GM21515 (cell line): ENCODE measurements around the gene ACAA1.
"Not testable (repeated sequence)": the region's sequence is repeated elsewhere in the genome, so short reads cannot be mapped to it uniquely, and the experiment has no call there.

Experiments
- ATAC-seq: cut with Tn5 transposase; IDR thresholded peaks from one replicate; pipeline ENCODE4 v1.9.1; 2021; ENCODE audit not compliant: unreplicated experiment

ACAA1 gene, protein sequence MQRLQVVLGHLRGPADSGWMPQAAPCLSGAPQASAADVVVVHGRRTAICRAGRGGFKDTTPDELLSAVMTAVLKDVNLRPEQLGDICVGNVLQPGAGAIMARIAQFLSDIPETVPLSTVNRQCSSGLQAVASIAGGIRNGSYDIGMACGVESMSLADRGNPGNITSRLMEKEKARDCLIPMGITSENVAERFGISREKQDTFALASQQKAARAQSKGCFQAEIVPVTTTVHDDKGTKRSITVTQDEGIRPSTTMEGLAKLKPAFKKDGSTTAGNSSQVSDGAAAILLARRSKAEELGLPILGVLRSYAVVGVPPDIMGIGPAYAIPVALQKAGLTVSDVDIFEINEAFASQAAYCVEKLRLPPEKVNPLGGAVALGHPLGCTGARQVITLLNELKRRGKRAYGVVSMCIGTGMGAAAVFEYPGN

DNA sequence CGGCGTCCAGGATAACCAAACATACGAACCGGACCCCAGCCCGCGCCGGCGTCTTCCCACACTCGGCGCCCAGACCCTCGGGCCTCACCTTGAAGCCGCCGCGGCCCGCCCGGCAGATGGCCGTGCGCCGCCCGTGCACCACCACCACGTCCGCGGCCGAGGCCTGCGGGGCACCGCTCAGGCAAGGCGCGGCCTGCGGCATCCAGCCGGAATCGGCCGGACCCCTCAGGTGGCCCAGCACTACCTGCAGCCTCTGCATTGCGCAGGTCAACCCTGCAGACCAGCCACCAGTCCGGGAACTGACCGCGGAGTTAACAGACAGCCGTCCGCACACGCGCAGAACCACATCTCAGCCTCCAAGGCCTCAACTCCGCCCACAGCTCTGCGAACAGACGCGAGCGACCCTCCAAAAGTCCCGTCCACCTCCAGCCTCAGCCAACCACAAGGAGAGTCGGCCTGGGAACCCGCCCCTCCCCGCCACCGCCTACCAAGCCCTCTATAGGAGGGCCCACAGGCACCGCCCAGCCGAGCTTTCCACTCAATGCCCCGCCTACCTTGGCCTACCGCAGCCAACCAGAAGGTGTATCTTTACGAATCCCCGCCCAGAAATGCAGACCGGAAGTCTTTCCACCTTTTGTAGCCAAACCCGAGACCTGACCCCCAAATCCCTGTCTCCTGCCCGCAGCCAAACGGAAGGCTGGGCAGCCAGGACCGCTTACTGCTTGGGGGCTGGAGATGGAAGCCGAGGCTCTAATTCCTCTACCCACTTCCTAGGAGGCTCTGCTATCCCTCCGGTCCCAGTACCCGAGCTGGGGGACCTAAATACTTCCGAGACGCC, at the start of gene ACAA1:
ACAA1 (minus strand) TSS at position 351 of the 838 bp plus-strand sequence; CDS start at position 259, 92 bp downstream.
- peak; percentile 89 for ATAC-seq

DNA sequence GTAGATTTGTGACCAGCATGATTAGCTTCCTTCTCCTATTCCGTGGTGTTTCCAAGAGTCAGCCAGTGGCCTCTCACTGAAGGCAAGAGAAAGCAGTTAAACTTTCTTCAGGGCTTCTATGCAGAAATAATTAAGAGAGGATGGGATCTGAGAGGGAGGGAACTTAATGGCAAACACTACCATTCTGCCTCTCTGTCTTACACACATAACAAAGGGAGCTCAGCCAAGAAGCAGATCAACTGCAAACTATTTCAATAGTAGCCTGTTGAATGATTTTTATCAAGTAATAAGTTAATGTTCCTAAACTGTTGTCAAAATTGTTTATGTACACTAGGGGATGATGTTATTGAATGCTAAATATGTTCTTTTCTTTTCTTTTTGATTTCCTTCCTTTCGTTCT, 40.3 kb upstream of the ACAA1 start:
- no peak for ATAC-seq

DNA sequence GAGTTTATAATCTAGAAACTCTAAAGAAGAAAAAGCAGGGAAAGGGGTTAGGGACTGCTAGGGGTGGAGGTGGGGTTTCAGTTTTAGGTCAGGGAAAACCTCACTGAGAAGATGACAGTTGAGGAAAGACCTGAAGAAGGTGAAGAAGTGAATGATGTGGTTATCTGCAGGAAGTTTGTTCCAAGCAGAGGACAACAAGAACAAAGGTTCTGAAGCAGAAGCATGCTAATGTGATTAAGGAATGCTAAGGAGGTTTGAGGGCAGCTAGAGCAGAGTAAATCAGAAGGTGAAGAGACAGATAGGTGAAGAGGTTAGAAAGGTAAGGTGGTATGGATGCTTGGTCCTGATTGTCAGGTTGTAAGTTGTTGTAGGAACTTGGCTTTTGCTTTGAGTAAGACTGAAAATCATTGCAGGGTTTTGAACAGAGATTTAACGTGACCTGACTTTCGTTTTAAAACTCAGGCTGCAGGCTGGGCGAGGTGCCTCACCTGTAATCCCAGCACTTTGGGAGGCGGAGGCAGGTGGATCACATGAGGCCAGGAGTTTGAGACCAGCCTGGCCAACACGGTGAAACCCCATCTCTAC, 37.0 kb upstream of the ACAA1 start:
- ATAC-seq = no peak

DNA sequence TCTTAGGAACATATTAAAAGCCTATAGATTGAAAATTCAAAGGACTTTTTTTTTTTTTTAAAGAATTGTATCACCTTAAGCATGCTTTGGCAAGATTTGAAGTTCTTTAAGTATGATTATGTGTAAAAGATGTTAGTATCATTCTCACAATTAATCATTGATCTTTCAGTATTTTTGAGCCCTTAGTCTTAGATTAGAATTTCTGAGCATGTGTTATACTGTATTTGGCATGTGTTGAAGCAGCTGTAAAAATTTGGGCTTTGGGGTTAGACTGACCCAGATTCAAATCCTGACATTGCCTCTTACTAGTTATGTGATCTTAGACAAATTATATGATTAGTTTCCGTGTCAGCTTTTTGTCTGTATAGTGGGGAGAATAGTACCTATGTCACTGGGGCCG, 34.7 kb upstream of the ACAA1 start:
- no peak for ATAC-seq

DNA sequence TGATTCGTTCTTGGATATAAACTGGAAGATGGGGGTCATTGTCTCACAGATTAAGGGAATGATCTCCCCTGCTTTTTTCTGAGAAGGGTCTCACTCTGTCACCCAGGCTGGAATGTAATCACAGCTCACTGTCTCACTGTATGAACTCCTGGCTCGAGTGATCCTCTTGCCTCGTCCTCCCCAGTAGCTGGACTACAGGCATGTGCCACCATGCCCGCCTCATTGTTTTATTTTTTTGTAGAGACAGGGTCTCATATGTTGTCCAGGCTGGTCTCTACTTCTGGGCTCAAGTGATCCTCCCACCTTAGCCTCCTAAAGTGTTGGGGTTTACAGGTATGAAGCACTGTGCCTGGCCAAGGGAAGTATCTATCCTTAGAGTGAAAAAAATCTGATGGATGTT, 33.8 kb upstream of the ACAA1 start:
- ATAC-seq = no peak

DNA sequence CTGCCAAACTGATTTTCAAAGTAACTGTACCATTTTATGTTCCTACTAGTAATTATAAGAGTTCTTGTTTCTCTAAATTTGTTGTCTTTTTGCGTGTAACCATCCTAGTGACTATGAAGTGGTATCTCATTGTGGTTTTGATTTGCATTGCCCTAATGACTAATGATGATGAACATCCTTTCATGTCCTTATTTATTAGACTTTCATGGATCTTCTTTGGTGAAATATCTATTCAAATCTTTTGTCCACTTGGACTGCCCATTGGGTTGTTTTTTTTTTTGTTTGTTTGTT, 32.0 kb upstream of the ACAA1 start:
- ATAC-seq = no peak

DNA sequence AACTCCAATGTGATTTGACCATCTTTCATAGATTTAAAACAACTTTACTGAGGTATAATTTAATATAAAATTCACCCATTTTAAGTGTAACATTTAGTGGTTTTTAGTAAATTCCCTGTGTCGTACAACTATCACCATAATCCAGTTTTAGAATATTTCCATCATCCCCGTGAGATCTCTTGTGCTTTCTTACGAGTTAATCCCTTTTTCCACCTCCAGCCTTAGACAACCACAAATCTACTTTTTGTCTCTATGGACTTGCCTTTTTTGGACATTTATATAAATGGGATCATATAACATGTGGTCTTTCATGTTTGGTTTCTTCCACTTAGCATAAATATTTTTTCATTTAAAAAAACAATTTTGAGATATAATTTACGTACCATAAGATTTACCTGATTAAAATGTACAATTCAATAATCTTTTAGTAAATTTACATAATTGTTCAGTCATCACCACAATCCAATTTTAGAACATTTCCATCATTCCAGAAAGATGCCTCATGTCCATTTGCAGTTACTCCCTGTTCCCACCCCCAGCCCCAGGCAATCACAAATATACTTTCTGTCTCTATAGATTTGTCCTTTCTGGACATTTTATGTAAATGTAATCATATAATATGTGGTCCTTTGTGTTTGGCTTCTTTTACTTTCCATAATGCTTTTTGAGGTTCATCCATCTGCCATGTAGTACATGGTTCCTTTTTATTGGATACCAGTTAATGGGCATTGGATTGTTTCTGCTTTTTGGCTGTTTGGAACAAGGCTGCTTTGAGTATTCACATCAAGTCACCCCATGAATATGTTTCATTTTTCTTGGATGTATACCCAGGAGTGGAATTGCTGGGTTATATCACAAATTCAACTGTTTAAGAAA, 31.5 kb upstream of the ACAA1 start:
- ATAC-seq = no peak

DNA sequence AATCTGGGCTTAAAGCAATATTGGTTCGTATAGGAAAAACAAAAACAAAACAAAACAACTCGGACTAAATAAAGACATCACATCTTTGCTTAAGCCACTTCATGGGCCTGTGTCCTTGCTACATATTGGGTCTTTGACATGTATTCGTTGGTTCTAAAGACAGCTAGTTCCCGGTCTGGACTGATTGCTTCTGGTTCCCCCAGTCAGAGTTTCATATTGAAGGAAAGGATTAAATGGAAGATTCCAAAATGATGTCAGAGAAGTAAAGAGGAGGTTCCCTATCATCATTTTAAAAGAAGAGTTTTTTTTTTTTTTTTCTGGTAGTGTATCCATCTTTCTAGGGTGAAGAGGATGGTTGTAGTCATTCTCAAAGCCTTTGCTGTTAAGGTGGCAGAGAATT, 30.7 kb upstream of the ACAA1 start:
- no peak for ATAC-seq

DNA sequence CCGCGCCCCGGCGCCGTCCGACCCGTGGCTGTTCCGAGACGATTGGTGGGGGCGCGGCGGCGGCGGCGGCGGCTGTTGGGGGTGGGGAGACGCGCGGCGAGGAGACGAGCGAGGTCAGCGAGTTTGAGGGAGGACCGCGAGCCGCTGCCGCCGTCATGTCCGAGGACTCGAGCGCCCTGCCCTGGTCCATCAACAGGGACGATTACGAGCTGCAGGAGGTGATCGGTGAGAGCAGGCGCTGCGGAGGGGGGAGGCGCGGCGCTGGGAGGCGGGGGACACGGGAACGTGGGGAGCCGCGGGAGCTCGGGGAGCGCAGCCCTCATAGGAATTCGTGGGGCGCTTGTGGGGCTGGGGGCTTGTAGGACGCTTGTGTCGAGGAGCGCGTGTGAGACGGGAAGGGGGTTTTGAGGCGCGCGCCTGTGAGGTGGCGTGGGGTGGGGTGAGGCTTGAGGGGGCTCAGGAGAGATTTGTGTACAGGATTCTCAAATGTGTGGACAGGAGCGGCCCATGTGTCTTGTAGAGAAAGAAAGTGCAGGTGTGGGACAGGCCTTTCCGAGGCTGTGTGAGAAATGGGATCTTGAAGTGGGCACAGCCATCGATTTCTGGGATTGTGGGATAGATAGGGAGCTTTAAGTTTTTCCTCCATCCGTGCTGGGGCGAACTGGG, 28.9 kb upstream of the ACAA1 start:
- ATAC-seq = no peak

DNA sequence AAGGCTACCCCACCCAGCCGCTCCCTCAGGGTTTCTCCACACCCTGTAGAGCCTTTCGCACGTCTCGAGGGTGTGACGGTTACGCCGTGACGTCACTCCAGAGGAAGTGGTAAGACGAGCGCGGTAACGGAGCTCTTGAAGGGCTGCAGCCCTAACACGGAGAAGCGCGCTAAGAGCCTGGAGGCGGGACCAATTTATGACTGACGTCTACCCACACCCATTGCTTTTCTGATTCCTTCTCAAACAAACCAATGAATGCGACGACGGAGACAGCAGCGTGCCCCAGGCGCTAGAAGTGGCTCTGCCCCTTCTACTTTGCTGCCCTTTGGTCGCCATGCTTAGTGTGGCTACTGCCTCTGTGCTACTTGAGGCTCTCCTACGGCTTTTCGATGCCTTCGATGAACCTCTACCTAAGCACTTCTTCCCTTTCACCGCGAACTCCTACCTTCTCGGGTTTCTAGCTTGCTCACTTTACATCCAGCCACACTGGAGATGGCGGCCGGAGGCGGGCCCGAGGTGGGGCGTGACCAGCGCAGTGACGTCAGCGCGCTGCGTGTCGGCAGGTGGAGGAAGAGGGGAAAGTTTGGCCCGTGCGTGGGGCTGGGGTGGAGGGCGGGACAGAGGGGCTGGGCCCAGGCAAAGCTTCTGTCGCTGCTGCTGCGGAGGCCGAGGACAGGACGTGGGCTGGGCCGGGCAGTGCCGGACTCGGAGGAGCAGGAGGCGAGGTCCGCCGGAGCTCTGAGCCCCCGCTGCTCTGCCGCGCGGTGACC, 28.2 kb upstream of the ACAA1 start, which contains the start of gene OXSR1:
OXSR1 (plus strand) TSS at position 586 of the 770 bp plus-strand sequence. CDS start 340 bp downstream, outside the sequence.
- peak; percentile 92 for ATAC-seq

DNA sequence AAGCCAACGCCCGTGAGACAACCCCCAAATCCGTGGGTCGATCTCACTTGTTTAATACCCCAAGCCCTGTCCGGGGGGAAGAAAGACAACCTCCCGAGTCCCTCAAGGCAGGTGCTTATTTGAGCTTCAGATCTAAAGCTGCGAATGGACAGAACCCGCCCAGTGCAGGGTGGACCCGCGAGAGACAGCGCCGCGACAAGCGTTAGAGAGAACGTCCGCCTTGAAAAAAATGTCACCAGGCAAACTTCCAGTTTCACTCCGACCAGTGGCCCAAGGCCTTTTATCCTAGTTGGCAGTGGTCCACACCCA, 27.7 kb upstream of the ACAA1 start:
- ATAC-seq = no peak

DNA sequence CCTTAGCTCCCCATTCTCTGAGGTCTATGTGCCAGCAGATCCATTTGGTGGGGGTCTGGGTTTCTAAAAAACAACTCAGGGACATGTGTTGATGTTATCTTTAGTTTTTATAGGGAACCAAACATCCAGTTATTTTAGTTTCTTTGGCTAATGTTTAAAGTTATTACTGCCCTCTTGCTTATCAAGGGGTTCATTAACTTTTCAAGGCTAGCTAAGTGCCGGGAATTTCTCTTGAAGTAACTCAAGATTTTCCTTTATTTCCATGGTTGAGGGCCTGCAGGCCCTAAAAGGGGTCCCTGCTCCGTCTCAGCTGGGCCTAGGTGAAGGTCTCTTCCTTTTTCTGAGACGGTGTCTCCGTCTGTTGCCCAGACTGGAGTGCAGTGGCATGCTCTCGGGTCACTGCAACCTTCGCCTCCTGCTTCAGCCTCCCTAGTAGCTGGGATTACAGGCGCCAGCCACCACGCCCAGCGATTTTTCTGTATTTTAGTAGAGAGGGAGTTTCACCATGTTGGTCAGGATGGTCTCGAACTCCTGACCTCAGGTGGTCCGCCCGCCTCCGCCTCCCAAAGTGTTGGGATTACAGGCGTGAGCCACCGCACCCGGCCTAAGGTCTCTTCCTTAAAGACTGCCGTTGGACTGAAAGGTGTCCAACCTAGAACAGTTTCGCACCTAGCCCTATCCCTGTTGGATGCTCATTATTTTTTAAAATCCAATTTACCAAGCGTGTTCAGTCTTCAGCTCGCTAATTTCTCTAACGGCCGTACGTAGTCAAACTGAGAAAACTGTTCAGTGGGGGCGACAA, 27.1 kb upstream of the ACAA1 start:
- no peak for ATAC-seq

DNA sequence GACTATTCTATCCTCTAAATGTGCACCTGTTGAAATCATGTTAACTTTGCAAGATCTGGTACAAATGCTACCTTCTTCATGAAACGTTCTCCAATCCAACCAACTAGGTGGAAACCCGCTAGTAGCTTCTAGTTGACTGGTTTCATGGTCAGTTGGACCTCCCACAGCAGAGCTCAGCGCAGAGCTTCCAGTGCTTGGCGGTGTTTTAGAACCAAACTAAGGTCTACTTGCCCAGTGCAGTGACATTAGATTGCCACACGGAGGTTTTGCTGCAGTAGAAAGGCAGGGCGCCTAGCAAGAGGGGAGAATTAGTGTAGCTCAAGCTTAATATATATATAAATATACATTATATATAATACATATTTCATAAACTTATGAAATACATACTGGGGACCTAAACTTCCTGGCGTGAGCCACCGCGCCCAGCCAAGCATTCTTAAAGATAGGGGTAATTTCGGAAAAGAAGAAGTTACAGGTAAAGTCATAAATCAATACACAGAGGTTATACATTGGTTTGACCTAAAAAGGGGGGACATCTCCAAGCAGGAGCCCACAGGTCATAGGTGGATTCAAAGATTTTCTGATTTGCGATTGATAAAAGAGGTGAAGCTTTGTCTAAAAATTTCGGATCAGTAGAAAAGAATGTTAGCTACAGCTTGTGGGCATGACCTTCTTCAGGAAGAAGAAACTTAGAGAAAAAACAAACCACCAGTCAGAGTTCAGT, 26.4 kb upstream of the ACAA1 start:
- ATAC-seq = no peak

DNA sequence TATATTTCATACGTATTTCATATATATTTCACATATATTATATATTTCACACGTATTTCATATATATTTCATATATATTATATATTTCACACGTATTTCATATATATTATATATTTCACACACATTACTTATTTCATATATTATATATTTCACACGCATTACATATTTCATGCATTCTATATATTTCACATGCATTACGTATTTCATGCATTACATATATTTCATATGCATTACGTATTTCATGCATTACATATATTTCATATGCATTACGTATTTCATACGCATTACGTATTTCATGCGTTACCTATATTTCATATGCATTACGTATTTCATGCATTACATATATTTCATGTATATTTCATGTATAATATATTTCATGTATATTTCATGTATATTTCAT, 23.8 kb upstream of the ACAA1 start:
- not testable (repeated sequence) for ATAC-seq

DNA sequence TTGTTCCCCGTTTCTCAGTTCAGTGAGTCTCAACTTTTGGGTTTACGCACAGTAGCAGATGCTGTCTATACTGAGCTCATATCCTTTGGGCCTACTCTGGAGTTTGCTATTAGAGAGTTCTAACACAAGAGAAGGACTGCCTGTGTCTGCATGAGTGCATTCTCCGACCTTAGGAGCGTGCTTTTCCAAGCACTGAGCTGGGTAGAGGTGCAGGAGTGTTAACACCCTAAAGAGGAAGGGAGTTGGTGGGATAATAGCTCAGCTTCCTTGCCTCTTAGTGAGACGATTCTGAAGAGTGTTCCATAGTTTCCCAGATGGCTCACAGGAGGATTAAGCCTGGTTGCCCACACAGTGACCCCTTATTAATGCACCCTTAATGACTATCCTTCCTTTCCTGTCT, 21.5 kb upstream of the ACAA1 start:
- ATAC-seq = no peak

DNA sequence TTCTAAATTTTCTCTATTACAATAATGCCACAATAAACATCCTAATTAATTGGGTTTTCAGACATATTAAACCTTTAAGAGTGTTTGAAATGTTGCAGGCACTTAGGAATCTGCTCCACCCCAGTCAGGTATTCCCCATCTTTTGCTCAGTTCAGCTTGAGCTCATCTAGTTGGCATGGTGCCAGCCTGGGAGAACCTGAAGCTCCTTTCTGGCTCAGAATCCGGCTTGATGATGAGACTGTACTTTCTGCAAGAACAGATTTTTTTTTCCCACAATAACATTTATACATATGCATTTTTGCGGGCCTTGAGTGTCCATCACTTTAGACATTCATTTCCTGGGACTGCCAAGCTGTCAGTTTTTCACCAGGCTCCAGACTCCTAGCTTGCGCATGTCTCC, 20.7 kb upstream of the ACAA1 start:
- no peak for ATAC-seq

DNA sequence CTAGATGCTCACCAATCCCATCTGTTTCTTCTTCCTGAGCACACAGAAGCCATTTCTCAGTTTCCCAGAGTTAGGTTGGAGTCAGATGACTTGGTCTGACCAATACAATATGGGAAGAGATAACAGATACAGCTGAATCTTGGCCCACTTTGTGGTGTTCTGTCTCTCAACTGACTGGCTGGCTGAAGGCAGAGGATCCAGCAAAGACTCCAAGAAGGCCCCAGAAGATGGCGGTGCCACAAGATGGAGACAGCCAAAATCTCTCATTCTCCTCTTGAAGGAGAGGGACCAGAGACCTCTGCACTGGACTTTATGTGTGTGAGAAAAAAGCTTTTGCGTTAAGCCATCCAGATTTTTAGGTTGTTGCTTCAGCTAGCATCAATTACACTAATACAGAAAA, 20.2 kb upstream of the ACAA1 start:
- no peak for ATAC-seq

DNA sequence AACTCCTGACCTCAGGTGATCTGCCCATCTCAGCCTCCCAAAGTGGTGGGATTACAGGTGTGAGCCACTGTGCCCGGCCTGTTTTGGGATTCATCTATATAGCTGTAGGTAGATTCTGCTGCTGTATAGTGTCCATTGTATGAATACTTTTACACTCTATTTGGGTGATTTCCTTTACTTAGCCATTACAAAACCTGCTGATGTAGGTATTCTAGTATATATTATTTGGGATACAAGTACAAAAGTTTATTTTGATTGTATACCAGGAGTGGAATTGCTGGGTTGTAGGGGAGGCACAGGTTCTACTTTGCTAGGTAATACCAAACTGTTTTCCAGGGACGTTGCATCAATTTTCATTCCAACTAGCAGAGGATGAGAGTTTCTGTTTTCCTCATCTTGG, 18.9 kb upstream of the ACAA1 start:
- no peak for ATAC-seq
